H1 (cell line): ENCODE data around the gene CST4. TPM values are rescaled to one million over a fixed set of nuclear protein-coding genes. Genes with fewer than 3 reads are reported as not detected.

Experiments
- CTCF ChIA-PET: fragments of 300-600 bp; sonication (Branson Sonifier 250); formaldehyde crosslinking; loops from one replicate; lab custom pipeline; 2021; ENCODE audit not compliant: partially characterized antibody; lab: Charles Lee
- POLR2A ChIA-PET: fragments of 300-600 bp; sonication (Branson Sonifier 250); formaldehyde crosslinking; loops from one replicate; lab custom pipeline; 2021; ENCODE audit warnings: inconsistent platforms; ENCODE audit not compliant: partially characterized antibody; lab: Charles Lee
- DNase-seq, 2 experiments: peaks; one replicate each; pipeline versions ENCODE4 v3.0.0 to v3.0.0-alpha.2; 2010 to 2022; ENCODE audit warnings: low spot score in 2 of 2, low read depth in 1 of 2, mixed read lengths in 1 of 2
- FAIRE-seq: peaks from 2 replicates; lab custom pipeline; 2011; peaks lifted over from hg19 to GRCh38; lab: Jason Lieb, UNC
- H2AFZ ChIP-seq: 2 replicates; pipeline ENCODE4 v1.8.1; 2012; ENCODE audit warnings: low read length, inconsistent platforms
- H2AK5ac ChIP-seq: 2 replicates; pipeline ENCODE4 v1.6.1; 2013; ENCODE audit warnings: low read depth, low read length
- H2BK120ac ChIP-seq: replicated peaks from 2 replicates; pipeline ENCODE3; 2013; ENCODE audit warnings: low read depth, low read length, inconsistent platforms
- H2BK12ac ChIP-seq: 2 replicates; pipeline ENCODE4 v1.6.1; 2013; ENCODE audit warnings: low read depth, low read length
- H2BK15ac ChIP-seq: 2 replicates; pipeline ENCODE4 v1.6.1; 2013; ENCODE audit warnings: low read length
- H2BK20ac ChIP-seq: 2 replicates; pipeline ENCODE4 v1.6.1; 2013; ENCODE audit warnings: low read length
- H2BK5ac ChIP-seq: 2 replicates; pipeline ENCODE4 v1.6.1; 2013; ENCODE audit warnings: low read depth, low read length
- H3K14ac ChIP-seq: 2 replicates; pipeline ENCODE4 v1.6.1; 2013; ENCODE audit warnings: inconsistent platforms; ENCODE audit not compliant: insufficient read length
- H3K18ac ChIP-seq: 2 replicates; pipeline ENCODE4 v1.6.1; 2013; ENCODE audit warnings: low read length; ENCODE audit errors: extremely low read depth
- H3K23ac ChIP-seq: 2 replicates; pipeline ENCODE4 v1.6.1; 2013; ENCODE audit warnings: inconsistent platforms; ENCODE audit not compliant: insufficient read length
- H3K23me2 ChIP-seq: 2 replicates; pipeline ENCODE4 v1.6.1; 2013; ENCODE audit warnings: low read depth, low read length
- H3K27ac ChIP-seq: 2 replicates; pipeline ENCODE4 v1.6.1; 2011; ENCODE audit warnings: low read depth, low read length, inconsistent platforms
- H3K27me3 ChIP-seq, 4 experiments: replicated peaks in 1 of 4; 1 replicate in 1 of 4; 2 replicates in 3 of 4; pipeline versions ENCODE4 v1.6.1 to v1.8.1; 2011 to 2013; ENCODE audit warnings: low read length in 3 of 4, mild to moderate bottlenecking in 3 of 4, inconsistent platforms in 2 of 4, mixed read lengths in 2 of 4, moderate library complexity in 1 of 4; ENCODE audit not compliant: control insufficient read depth in 3 of 4, insufficient read depth in 3 of 4; ENCODE audit errors: extremely low read depth in 1 of 4
- H3K36me3 ChIP-seq, 4 experiments: 2 replicates each; pipeline versions ENCODE4 v1.6.1 to v1.8.1; 2011 to 2013; ENCODE audit warnings: mild to moderate bottlenecking in 4 of 4, low read length in 3 of 4, moderate library complexity in 2 of 4, control low read depth in 1 of 4, inconsistent platforms in 1 of 4; ENCODE audit not compliant: insufficient read depth in 4 of 4, control insufficient read depth in 2 of 4
- H3K4ac ChIP-seq: replicated peaks from 2 replicates; pipeline ENCODE3; 2013; ENCODE audit warnings: low read length, low read depth, mixed read lengths, inconsistent platforms; ENCODE audit not compliant: insufficient read length
- H3K4me1 ChIP-seq, 4 experiments: replicated peaks in 1 of 4; 1 replicate in 1 of 4; 2 replicates in 3 of 4; pipeline versions ENCODE4 v1.6.1 to v1.8.1; 2011 to 2013; ENCODE audit warnings: low read length in 3 of 4, inconsistent platforms in 2 of 4, mixed read lengths in 1 of 4; ENCODE audit not compliant: insufficient read depth in 4 of 4, control insufficient read depth in 3 of 4
- H3K4me2 ChIP-seq, 2 experiments: 2 replicates each; pipeline versions ENCODE4 v1.6.1 to v1.8.1; 2011 to 2013; ENCODE audit warnings: low read depth in 2 of 2, low read length in 2 of 2, control low read depth in 1 of 2, inconsistent platforms in 1 of 2, mild to moderate bottlenecking in 1 of 2; ENCODE audit not compliant: insufficient read depth in 1 of 2
- H3K4me3 ChIP-seq, 4 experiments: fragments of 200-600, 300-600 bp in 1 of 4; sonication (generic), shearing (Covaris generic), sonication (Bioruptor Twin) in 1 of 4; 2 replicates each; pipeline versions ENCODE4 v1.5.1 to v1.8.1; 2011 to 2016; ENCODE audit warnings: low read length in 4 of 4, low read depth in 3 of 4, control low read depth in 2 of 4, inconsistent platforms in 2 of 4, mild to moderate bottlenecking in 2 of 4, mixed read lengths in 1 of 4, moderate library complexity in 1 of 4; ENCODE audit not compliant: insufficient read depth in 2 of 4; ENCODE audit errors: extremely low read depth in 1 of 4
- H3K56ac ChIP-seq: replicated peaks from 2 replicates; pipeline ENCODE3; 2013; ENCODE audit warnings: low read depth, mild to moderate bottlenecking, mixed read lengths, low read length, inconsistent platforms; ENCODE audit not compliant: insufficient read length
- H3K79me1 ChIP-seq: 2 replicates; pipeline ENCODE4 v1.6.1; 2013; ENCODE audit warnings: low read depth, low read length, control low read depth
- H3K79me2 ChIP-seq, 2 experiments: 2 replicates each; pipeline versions ENCODE4 v1.6.1 to v1.8.1; 2012 to 2013; ENCODE audit warnings: low read length in 2 of 2, mild to moderate bottlenecking in 2 of 2, inconsistent platforms in 1 of 2; ENCODE audit not compliant: insufficient read depth in 2 of 2, control insufficient read depth in 1 of 2
- H3K9ac ChIP-seq, 4 experiments: replicated peaks in 1 of 4; 1 replicate in 1 of 4; 2 replicates in 3 of 4; pipeline versions ENCODE4 v1.6.1 to v1.8.1; 2011 to 2013; ENCODE audit warnings: low read depth in 3 of 4, low read length in 3 of 4, control low read depth in 2 of 4, mild to moderate bottlenecking in 2 of 4, moderate library complexity in 2 of 4, inconsistent platforms in 1 of 4; ENCODE audit errors: extremely low read depth in 1 of 4
- H3K9me3 ChIP-seq, 2 experiments: 2 replicates each; pipeline versions ENCODE4 v1.6.1 to v1.8.1; 2012 to 2013; ENCODE audit warnings: mild to moderate bottlenecking in 2 of 2, moderate library complexity in 2 of 2, control low read depth in 1 of 2, inconsistent platforms in 1 of 2, low read depth in 1 of 2, low read length in 1 of 2, mixed read lengths in 1 of 2; ENCODE audit not compliant: insufficient read depth in 2 of 2
- H4K20me1 ChIP-seq, 2 experiments: replicated peaks in 1 of 2; 2 replicates each; pipeline versions ENCODE3 to v1.8.1; 2011 to 2013; ENCODE audit warnings: inconsistent platforms in 2 of 2, low read length in 2 of 2, mild to moderate bottlenecking in 1 of 2; ENCODE audit not compliant: insufficient read depth in 2 of 2, control insufficient read depth in 1 of 2
- H4K5ac ChIP-seq: 2 replicates; pipeline ENCODE4 v1.6.1; 2013; ENCODE audit warnings: low read length, low read depth, mixed read lengths, inconsistent platforms; ENCODE audit not compliant: insufficient read length
- H4K8ac ChIP-seq: 2 replicates; pipeline ENCODE4 v1.8.0; 2013; ENCODE audit warnings: mild to moderate bottlenecking, moderate library complexity, low read length, inconsistent platforms; ENCODE audit not compliant: insufficient read depth; ENCODE audit errors: extremely low read depth
- H4K91ac ChIP-seq: replicated peaks from 2 replicates; pipeline ENCODE3; 2013; ENCODE audit warnings: low read length, mixed read lengths, inconsistent platforms; ENCODE audit not compliant: insufficient read length
- ASH2L ChIP-seq: fragments of 200-600, 300-600 bp; sonication (generic); IDR thresholded peaks from one replicate; pipeline ENCODE4 v1.7.1; 2017; ENCODE audit warnings: low read length
- ATF2 ChIP-seq: IDR thresholded peaks from 2 replicates; pipeline ENCODE4 v1.6.1; 2012; ENCODE audit warnings: low read length, inconsistent platforms
- ATF3 ChIP-seq: IDR thresholded peaks from 2 replicates; pipeline ENCODE4 v1.6.1; 2011; ENCODE audit warnings: low read depth, mild to moderate bottlenecking, low read length; ENCODE audit not compliant: insufficient read depth
- CHD2 ChIP-seq: IDR thresholded peaks from 2 replicates; pipeline ENCODE4 v1.6.1; 2012; ENCODE audit warnings: low read length, improper control_type of control experiment
- FOSL1 ChIP-seq: IDR thresholded peaks from 2 replicates; pipeline ENCODE4 v1.6.1; 2011; ENCODE audit warnings: mild to moderate bottlenecking, low read depth, low read length, moderate library complexity; ENCODE audit not compliant: insufficient read depth
- GTF2F1 ChIP-seq: IDR thresholded peaks from 2 replicates; pipeline ENCODE4 v1.6.1; 2012; ENCODE audit warnings: low read depth, low read length, improper control_type of control experiment, borderline replicate concordance
- HDAC6 ChIP-seq: IDR thresholded peaks from one replicate; pipeline ENCODE4 v1.7.1; 2012; ENCODE audit warnings: low read depth, mild to moderate bottlenecking, inconsistent platforms, low read length, moderate library complexity
- KDM1A ChIP-seq: fragments of 200-600, 300-600 bp; sonication (generic); IDR thresholded peaks from 2 replicates; pipeline ENCODE4 v1.7.1; 2016; ENCODE audit warnings: mild to moderate bottlenecking, low read length, borderline replicate concordance
- KDM4A ChIP-seq: IDR thresholded peaks from one replicate; pipeline ENCODE4 v1.7.1; 2012; ENCODE audit warnings: low read depth, mild to moderate bottlenecking, moderate library complexity, low read length, inconsistent platforms; ENCODE audit not compliant: severe bottlenecking
- NRF1 ChIP-seq: IDR thresholded peaks from 2 replicates; pipeline ENCODE4 v1.6.1; 2011; ENCODE audit warnings: mild to moderate bottlenecking, low read depth, low read length, improper control_type of control experiment
- PHF8 ChIP-seq: fragments of 200-600 bp; sonication (generic); conservative IDR thresholded peaks from 2 replicates; pipeline ENCODE4 v1.7.1; 2012; ENCODE audit warnings: low read depth, mild to moderate bottlenecking, inconsistent platforms, low read length, moderate library complexity
- SRF ChIP-seq: IDR thresholded peaks from 2 replicates; pipeline ENCODE4 v1.6.1; 2011; ENCODE audit warnings: mild to moderate bottlenecking, low read depth, low read length, moderate library complexity
- WGBS, 2 experiments: shearing (Covaris generic) in 1 of 2; methylation state at CpG; one replicate each; pipeline versions ENCODE4 v1.1.6 to v1.1.7; 2013 to 2015; ENCODE audit warnings: low lambda C conversion rate in 2 of 2, mixed read lengths in 2 of 2, inconsistent platforms in 1 of 2, low coverage in 1 of 2, missing lambda C conversion rate in 1 of 2; ENCODE audit not compliant: insufficient replicate concordance in 2 of 2, insufficient coverage in 1 of 2, insufficient read length in 1 of 2; ENCODE audit errors: extremely low coverage in 1 of 2, missing lambda C conversion rate in 1 of 2; 5-methylcytosine and 5-hydroxymethylcytosine counted together
- polyA plus RNA-seq, 7 experiments: library from polyadenylated mRNA; depleted of rRNA in 3 of 7; stranded (reverse) in 5 of 7; unstranded in 2 of 7; fragments of >200 nt in 5 of 7; fragments of 200-250 nt in 2 of 7; gene quantifications; 1 replicate in 5 of 7; 2 replicates in 1 of 7; 4 replicates in 1 of 7; pipeline versions ENCODE4 v1.2.1 to v1.2.3, GENCODE V29; 2011 to 2013; ENCODE audit warnings: missing spikeins in 2 of 7, mixed read lengths in 2 of 7
- total RNA-seq: library from RNA; stranded (reverse); fragmentation: NEBNext Ultra II Directional; extraction: Animal tissue kit (Norgen Biotek cat#: 25700); gene quantifications from 2 replicates; pipeline ENCODE4 v1.2.1, GENCODE V29; 2021

The CST4 gene
- total and polyA plus RNA-seq, 2 of the 8 experiments (the other 6 are each of a cell fraction or from before 2014, with no cell fraction given), result not detected

DNA sequence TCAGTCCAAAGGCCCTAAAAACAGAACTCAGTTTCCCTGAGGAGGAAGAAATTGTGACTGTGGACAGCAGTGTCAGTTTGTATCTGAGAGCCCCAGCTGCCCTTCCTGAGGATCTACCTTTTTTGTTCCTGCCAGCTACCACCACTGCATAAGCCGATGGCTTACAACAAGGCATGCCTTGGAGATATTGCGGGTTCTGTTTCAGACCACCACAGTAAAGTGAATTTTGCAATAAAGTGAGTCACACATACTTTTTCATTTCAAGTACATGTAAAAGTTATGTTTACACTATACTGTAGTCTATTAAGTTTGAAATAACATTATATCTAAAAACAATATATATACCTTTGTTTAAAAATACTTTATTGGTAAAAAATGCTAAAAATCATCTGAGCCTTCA, 41.5 kb downstream of the CST4 start:
- no peaks in the 10 kb centered on the region for H3K9me3 ChIP-seq
- no peak overlapping the region for H3K56ac ChIP-seq
- no peak overlapping the region for H2BK120ac ChIP-seq
- H3K4me2 ChIP-seq, result no peak overlapping the region
- H2BK12ac ChIP-seq, result no peak overlapping the region
- H3K4ac ChIP-seq, result no peak overlapping the region
- no peak for TF ChIP-seq HDAC6
- TF ChIP-seq ATF2, result no peak
- no peak for TF ChIP-seq KDM4A
- TF ChIP-seq CHD2, result no peak
- no peak for TF ChIP-seq PHF8
- no peak for TF ChIP-seq ASH2L
- no peak for TF ChIP-seq GTF2F1
- TF ChIP-seq SRF, result no peak
- TF ChIP-seq FOSL1, result no peak
- no peak for TF ChIP-seq KDM1A
- TF ChIP-seq NRF1, result no peak
- no peak for TF ChIP-seq ATF3
- H2AK5ac ChIP-seq, result no peak overlapping the region
- no peaks in the 10 kb centered on the region; a peak in 1 of 7 replicates for H3K27me3 ChIP-seq
- CTCF ChIA-PET, result no interaction called here
- no peak overlapping the region for H4K8ac ChIP-seq
- DNase-seq (no peak), FAIRE-seq (no peak)
- no peak overlapping the region for H3K23ac ChIP-seq
- POLR2A ChIA-PET, result no interaction called here
- no peaks in the 10 kb centered on the region for H3K79me1 ChIP-seq
- H4K5ac ChIP-seq, result no peak overlapping the region
- no peak overlapping the region for H3K18ac ChIP-seq
- no peak overlapping the region for H4K91ac ChIP-seq
- no peaks in the 10 kb centered on the region for H4K20me1 ChIP-seq
- no peaks in the 10 kb centered on the region for H3K36me3 ChIP-seq
- no peak overlapping the region for H2BK20ac ChIP-seq
- H3K9ac ChIP-seq, result no peak overlapping the region
- H2BK5ac ChIP-seq, result no peak overlapping the region
- no peak overlapping the region for H3K27ac ChIP-seq
- H2BK15ac ChIP-seq, result no peak overlapping the region
- no peaks in the 10 kb centered on the region; the same call in 1 of the 2 replicates for H3K23me2 ChIP-seq
- 88% methylated on average over 2 of the region's 2 CpGs; no CpG with 5 or more reads in 1 of the 2 experiments for WGBS, 2 experiments
- H3K79me2 ChIP-seq, result no peaks in the 10 kb centered on the region
- H3K4me1 ChIP-seq, result no peaks in the 10 kb centered on the region
- no peak overlapping the region for H2AFZ ChIP-seq
- no peak overlapping the region for H3K4me3 ChIP-seq
- H3K14ac ChIP-seq, result no peak overlapping the region
